HEK293T (cell line): ENCODE data around the gene BCAT1.

ENCODE experiments used
- BHLHE40 ChIP-seq: fragments of 450-650 bp; IDR thresholded peaks from 2 replicates; pipeline ENCODE4 v1.6.1; 2016; ENCODE audit warnings: mild to moderate bottlenecking, moderate library complexity, borderline replicate concordance
- FOXA1 ChIP-seq: fragments of 450-650 bp; IDR thresholded peaks from 2 replicates; pipeline ENCODE4 v1.6.1; 2016; ENCODE audit warnings: mild to moderate bottlenecking
- FOXK2 ChIP-seq: fragments of 450-650 bp; IDR thresholded peaks from 2 replicates; pipeline ENCODE4 v1.6.1; 2016; ENCODE audit warnings: mild to moderate bottlenecking
- FOXM1 ChIP-seq: fragments of 450-650 bp; IDR thresholded peaks from 2 replicates; pipeline ENCODE4 v1.6.1; 2017; ENCODE audit warnings: mild to moderate bottlenecking, borderline replicate concordance
- HDGF ChIP-seq: fragments of 450-650 bp; IDR thresholded peaks from 2 replicates; pipeline ENCODE4 v1.6.1; 2017; ENCODE audit warnings: antibody characterized with exemption, borderline replicate concordance
- L3MBTL2 ChIP-seq: fragments of 450-650 bp; conservative IDR thresholded peaks from 2 replicates; pipeline ENCODE4 v1.6.1; 2016; ENCODE audit warnings: mild to moderate bottlenecking
- LEF1 ChIP-seq: fragments of 450-650 bp; IDR thresholded peaks from 2 replicates; pipeline ENCODE4 v1.6.1; 2017; ENCODE audit warnings: mild to moderate bottlenecking, borderline replicate concordance
- PKNOX1 ChIP-seq: fragments of 450-650 bp; IDR thresholded peaks from 2 replicates; pipeline ENCODE4 v1.6.1; 2016
- SP1 ChIP-seq: fragments of 450-650 bp; IDR thresholded peaks from 2 replicates; pipeline ENCODE4 v1.6.1; 2017
- SUZ12 ChIP-seq: fragments of 450-650 bp; IDR thresholded peaks from 2 replicates; pipeline ENCODE4 v1.6.1; 2016; ENCODE audit warnings: mild to moderate bottlenecking
- TARDBP ChIP-seq: fragments of 450-650 bp; IDR thresholded peaks from 2 replicates; pipeline ENCODE4 v1.6.1; 2016

GRCh38 chr12:24848941-24849477 lies 99.9 kb downstream of the BCAT1 start:
- TF ChIP-seq PKNOX1 (no peak), HDGF (no peak), TARDBP (no peak), SUZ12 (no peak), SP1 (no peak), FOXM1 (no peak), FOXK2 (no peak), L3MBTL2 (no peak), BHLHE40 (no peak), LEF1 (no peak), FOXA1 (no peak)
